Activated CD4-positive, alpha-beta T cell treated with anti-CD3 and anti-CD28 coated beads for 36 hours (primary cell): ENCODE measurements around the gene NAPG. TPM values are rescaled to one million over a fixed set of nuclear protein-coding genes. Genes with fewer than 3 reads are reported as not detected.
"Not testable (repeated sequence)": the region's sequence is repeated elsewhere in the genome, so short reads cannot be mapped to it uniquely, and the experiment has no call there.

Experiments used
- ATAC-seq: fragments of 200-7000 bp; cut with Tn5 transposase; one replicate; pipeline ENCODE4 v1.10.0; 2021; ENCODE audit warnings: mild to moderate bottlenecking, moderate library complexity
- CTCF ChIA-PET: fragments of 350-600 bp; sonication (Branson Sonifier 250); formaldehyde crosslinking; loops from one replicate; lab custom pipeline; 2021; ENCODE audit warnings: antibody characterized with exemption; lab: Charles Lee
- POLR2A ChIA-PET: fragments of 350-600 bp; sonication (Branson Sonifier 250); formaldehyde crosslinking; loops from one replicate; lab custom pipeline; 2021; ENCODE audit warnings: antibody characterized with exemption, inconsistent platforms; lab: Charles Lee
- DNase-seq: peaks from one replicate; pipeline ENCODE4 v3.0.0-alpha.2; 2020
- H3K27ac Mint-ChIP-seq: one replicate; pipeline ENCODE4 v1.8.0; 2021; ENCODE audit warnings: mixed read lengths
- H3K27me3 Mint-ChIP-seq: one replicate; pipeline ENCODE4 v1.8.0; 2021; ENCODE audit warnings: mixed read lengths
- H3K36me3 Mint-ChIP-seq: one replicate; pipeline ENCODE4 v1.8.0; 2021; ENCODE audit warnings: low read depth, mixed read lengths
- H3K4me1 Mint-ChIP-seq: one replicate; pipeline ENCODE4 v1.8.0; 2021; ENCODE audit warnings: mixed read lengths
- H3K4me3 Mint-ChIP-seq: one replicate; pipeline ENCODE4 v1.8.0; 2021; ENCODE audit warnings: mild to moderate bottlenecking, moderate library complexity, mixed read lengths
- H3K9me3 Mint-ChIP-seq: one replicate; pipeline ENCODE4 v1.8.0; 2021; ENCODE audit warnings: low read depth, mixed read lengths
- intact Hi-C, 2 experiments: fragments of 100-400 bp; cut with DNase I in 1 of 2; cut with micrococcal nuclease in 1 of 2; formaldehyde crosslinking; loops; one replicate each; pipeline versions ENCODE4 v1.14.2 to v1.15.1; 2022 to 2024; cut with DNase I, micrococcal nuclease
- total RNA-seq, 2 experiments: library from RNA; stranded (reverse); gene quantifications; one replicate each; pipeline ENCODE4 v1.2.3, GENCODE V29; 2021

NAPG gene
- total RNA-seq, 2 experiments from 2014 or later, result 28.6 to 31.0 TPM

GRCh38 chr18:10564975-10565773 lies 39.3 kb downstream of the NAPG start:
- intact Hi-C loops, result loop anchor here in 1 of 2 experiments (10.0 kb wide), 1 partner anchor 100 kb away; no protein-coding TSS in a partner anchor
- ChIA-PET POLR2A (no interaction called here), CTCF (interaction anchor here (0.7 kb wide), 1 partner anchor 189 kb away, joined by 3 read pairs; no protein-coding TSS in a partner anchor)
- Mint-ChIP-seq H3K36me3 (no peaks in the 10 kb centered on the region), H3K27me3 (no peaks in the 10 kb centered on the region), H3K9me3 (no peaks in the 10 kb centered on the region), H3K4me1 (peaks cover 4% of the 10 kb centered on the region), H3K27ac (no peak overlapping the region), H3K4me3 (no peak overlapping the region)
- ATAC-seq (no peak), DNase-seq (no peak)

GRCh38 chr18:10565835-10566234 lies 40.0 kb downstream of the NAPG start:
- H3K27ac Mint-ChIP-seq, result no peak overlapping the region
- H3K36me3 Mint-ChIP-seq, result no peaks in the 10 kb centered on the region
- DNase-seq, result no peak
- POLR2A ChIA-PET, result no interaction called here
- H3K4me3 Mint-ChIP-seq, result no peak overlapping the region
- no peak for ATAC-seq
- intact Hi-C loops, result loop anchor here in 1 of 2 experiments (10.0 kb wide), 1 partner anchor 99 kb away; no protein-coding TSS in a partner anchor
- no peaks in the 10 kb centered on the region for H3K4me1 Mint-ChIP-seq
- CTCF ChIA-PET, result no interaction called here
- no peaks in the 10 kb centered on the region for H3K9me3 Mint-ChIP-seq
- H3K27me3 Mint-ChIP-seq, result no peaks in the 10 kb centered on the region

- Mint-ChIP-seq H3K9me3 (no peaks in the 10 kb centered on the region), H3K27me3 (no peaks in the 10 kb centered on the region), H3K4me3 (no peak overlapping the region), H3K36me3 (no peaks in the 10 kb centered on the region), H3K27ac (no peak overlapping the region), H3K4me1 (no peaks in the 10 kb centered on the region)
- ATAC-seq, result no peak
- intact Hi-C loops, result loop anchor here in 1 of 2 experiments (10.0 kb wide), 1 partner anchor 98 kb away; no protein-coding TSS in a partner anchor
- ChIA-PET CTCF (no interaction called here), POLR2A (no interaction called here)
- DNase-seq, result no peak
Observed at GRCh38 chr18:10566390-10566789, 40.6 kb downstream of the NAPG start.

GRCh38 chr18:10569941-10570340 lies 44.1 kb downstream of the NAPG start:
- CTCF ChIA-PET, result interaction anchor here (1.8 kb wide), 1 partner anchor 10 kb away, joined by 5 read pairs; no protein-coding TSS in a partner anchor
- H3K9me3 Mint-ChIP-seq, H3K27ac Mint-ChIP-seq, H3K27me3 Mint-ChIP-seq, POLR2A ChIA-PET, H3K4me3 Mint-ChIP-seq, DNase-seq, H3K4me1 Mint-ChIP-seq, H3K36me3 Mint-ChIP-seq, ATAC-seq: not testable (repeated sequence)
- intact Hi-C loops, result loop anchor here in 1 of 2 experiments (10.0 kb wide), 1 partner anchor 95 kb away; no protein-coding TSS in a partner anchor

- Mint-ChIP-seq H3K4me3 (no peak overlapping the region), H3K9me3 (no peaks in the 10 kb centered on the region), H3K4me1 (no peaks in the 10 kb centered on the region), H3K36me3 (no peaks in the 10 kb centered on the region), H3K27me3 (no peaks in the 10 kb centered on the region), H3K27ac (no peak overlapping the region)
- DNase-seq (no peak), ATAC-seq (no peak)
- intact Hi-C loops, result no loop called here
- CTCF ChIA-PET, result interaction anchor here (1.8 kb wide), 1 partner anchor 10 kb away, joined by 5 read pairs; no protein-coding TSS in a partner anchor
- POLR2A ChIA-PET, result no interaction called here
Observed at GRCh38 chr18:10570622-10571021, 44.8 kb downstream of the NAPG start.

- ChIA-PET CTCF (interaction anchor here (0.6 to 0.8 kb wide), 3 partner anchors 13 to 18 kb away, joined by 3 to 4 read pairs (median 3); no protein-coding TSS in a partner anchor), POLR2A (no interaction called here)
- Mint-ChIP-seq H3K4me1 (no peaks in the 10 kb centered on the region), H3K9me3 (no peaks in the 10 kb centered on the region), H3K27ac (no peak overlapping the region), H3K36me3 (no peaks in the 10 kb centered on the region), H3K4me3 (no peak overlapping the region), H3K27me3 (no peaks in the 10 kb centered on the region)
- ATAC-seq (no peak), DNase-seq (no peak)
- intact Hi-C loops, result no loop called here
Observed at GRCh38 chr18:10571537-10571936, 45.7 kb downstream of the NAPG start.

GRCh38 chr18:10573261-10573660 lies 47.4 kb downstream of the NAPG start:
- ATAC-seq, intact Hi-C loops, DNase-seq, H3K9me3 Mint-ChIP-seq, H3K36me3 Mint-ChIP-seq, CTCF ChIA-PET, H3K4me3 Mint-ChIP-seq, H3K27me3 Mint-ChIP-seq, H3K4me1 Mint-ChIP-seq, POLR2A ChIA-PET, H3K27ac Mint-ChIP-seq: not testable (repeated sequence)

- DNase-seq, POLR2A ChIA-PET, intact Hi-C loops, H3K4me1 Mint-ChIP-seq, ATAC-seq, H3K27ac Mint-ChIP-seq, H3K9me3 Mint-ChIP-seq, H3K27me3 Mint-ChIP-seq, CTCF ChIA-PET, H3K4me3 Mint-ChIP-seq, H3K36me3 Mint-ChIP-seq: not testable (repeated sequence)
Observed at GRCh38 chr18:10574412-10574811, 48.6 kb downstream of the NAPG start.

- H3K9me3 Mint-ChIP-seq, H3K4me3 Mint-ChIP-seq, intact Hi-C loops, H3K4me1 Mint-ChIP-seq, CTCF ChIA-PET, ATAC-seq, DNase-seq, H3K27ac Mint-ChIP-seq, H3K36me3 Mint-ChIP-seq, POLR2A ChIA-PET, H3K27me3 Mint-ChIP-seq: not testable (repeated sequence)
Observed at GRCh38 chr18:10577842-10578572, 52.2 kb downstream of the NAPG start.

GRCh38 chr18:10578573-10578899 lies 52.7 kb downstream of the NAPG start:
- H3K36me3 Mint-ChIP-seq, H3K4me1 Mint-ChIP-seq, H3K4me3 Mint-ChIP-seq, ATAC-seq, H3K9me3 Mint-ChIP-seq, CTCF ChIA-PET, POLR2A ChIA-PET, DNase-seq, H3K27ac Mint-ChIP-seq, intact Hi-C loops, H3K27me3 Mint-ChIP-seq: not testable (repeated sequence)

- CTCF ChIA-PET, result no interaction called here
- Mint-ChIP-seq H3K27me3 (no peaks in the 10 kb centered on the region), H3K27ac (no peak overlapping the region), H3K9me3 (no peaks in the 10 kb centered on the region), H3K4me3 (no peak overlapping the region), H3K4me1 (peaks cover 2% of the 10 kb centered on the region), H3K36me3 (peaks cover 4% of the 10 kb centered on the region)
- intact Hi-C loops, result no loop called here
- DNase-seq, result no peak
- ATAC-seq, result no peak
- POLR2A ChIA-PET, result no interaction called here
Observed at GRCh38 chr18:10579079-10579867, 53.4 kb downstream of the NAPG start.
